ENCODE measurements around the gene CACNA1A.

The CACNA1A gene

GRCh38 chr19:13408889-13409518 is 97.3 kb downstream of the CACNA1A start:
- no peak for DNase-seq
- Histone ChIP-seq H3K4me3 (ENCODE audit: low read length) (no peak overlapping the region), H3K9me3 (replicated peaks; ENCODE audit: insufficient read depth, low read length) (no peaks in the 10 kb centered on the region), H2AFZ (ENCODE audit: low read length) (no peak overlapping the region), H3K27me3 (replicated peaks; ENCODE audit: insufficient read depth, low read length) (peaks cover 42% of the 10 kb centered on the region), H3K79me2 (ENCODE audit: low read length) (no peaks in the 10 kb centered on the region), H3F3A (ENCODE audit: insufficient read depth, low read length) (no peaks in the 10 kb centered on the region), H4K20me1 (ENCODE audit: insufficient read depth, low read length) (no peaks in the 10 kb centered on the region), H3K27ac (ENCODE audit: low read length) (no peak overlapping the region), H3K4me2 (ENCODE audit: low read depth, low read length) (no peak overlapping the region), H3K36me3 (replicated peaks; ENCODE audit: insufficient read depth, low read length) (no peaks in the 10 kb centered on the region), H3K9ac (ENCODE audit: low read length) (no peak overlapping the region), H3K9me2 (replicated peaks; ENCODE audit: insufficient read depth, low read length) (no peaks in the 10 kb centered on the region), H3K4me1 (ENCODE audit: low read length) (no peaks in the 10 kb centered on the region)
- TF ChIP-seq EZH2 (optimal IDR thresholded peaks at IDR 0.05; ENCODE audit: low read depth, low read length) (no peak), EZH2phosphoT487 (IDR thresholded peaks at IDR 0.05; ENCODE audit: low read length) (no peak), CTCF (IDR thresholded peaks at IDR 0.05; ENCODE audit: low read length) (no peak)

- Histone ChIP-seq H3K4me1 (ENCODE audit: low read length) (no peaks in the 10 kb centered on the region), H2AFZ (ENCODE audit: low read length) (no peak overlapping the region), H3K27me3 (replicated peaks; ENCODE audit: insufficient read depth, low read length) (peaks cover 62% of the 10 kb centered on the region), H3K27ac (ENCODE audit: low read length) (no peak overlapping the region), H4K20me1 (ENCODE audit: insufficient read depth, low read length) (no peaks in the 10 kb centered on the region), H3F3A (ENCODE audit: insufficient read depth, low read length) (no peaks in the 10 kb centered on the region), H3K9ac (ENCODE audit: low read length) (no peak overlapping the region), H3K36me3 (replicated peaks; ENCODE audit: insufficient read depth, low read length) (no peaks in the 10 kb centered on the region), H3K4me3 (ENCODE audit: low read length) (no peak overlapping the region), H3K79me2 (ENCODE audit: low read length) (no peaks in the 10 kb centered on the region), H3K9me3 (replicated peaks; ENCODE audit: insufficient read depth, low read length) (no peaks in the 10 kb centered on the region), H3K4me2 (ENCODE audit: low read depth, low read length) (no peak overlapping the region), H3K9me2 (replicated peaks; ENCODE audit: insufficient read depth, low read length) (no peaks in the 10 kb centered on the region)
- TF ChIP-seq EZH2phosphoT487 (IDR thresholded peaks at IDR 0.05; ENCODE audit: low read length) = no peak
- TF ChIP-seq EZH2 (optimal IDR thresholded peaks at IDR 0.05; ENCODE audit: low read depth, low read length) = no peak
- TF ChIP-seq CTCF (IDR thresholded peaks at IDR 0.05; ENCODE audit: low read length) = no peak
- DNase-seq = no peak
Measured at GRCh38 chr19:13404236-13404635, 102.0 kb downstream of the CACNA1A start.

DNA sequence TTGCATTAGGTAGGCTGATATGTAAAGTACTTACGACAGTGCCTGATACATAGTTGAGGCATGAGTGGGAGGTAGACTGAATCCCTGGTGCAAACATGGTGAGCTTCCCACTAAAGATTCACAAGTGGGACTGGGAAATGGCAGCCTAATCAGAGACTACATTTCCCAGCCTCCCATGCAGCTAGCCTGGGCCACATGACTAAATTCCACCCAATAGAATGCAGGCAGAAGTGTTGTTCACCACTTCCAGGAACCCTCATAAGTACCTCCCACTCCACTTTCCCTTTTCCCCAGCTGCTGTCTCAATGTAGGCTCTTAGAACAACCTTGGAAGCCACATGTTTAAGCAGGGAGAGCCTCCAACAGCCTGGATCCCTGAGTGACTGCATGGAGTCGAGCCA is 104.9 kb downstream of the CACNA1A start:
- Histone ChIP-seq H3F3A (ENCODE audit: insufficient read depth, low read length) (no peaks in the 10 kb centered on the region), H3K79me2 (ENCODE audit: low read length) (no peaks in the 10 kb centered on the region), H2AFZ (ENCODE audit: low read length) (no peak overlapping the region), H4K20me1 (ENCODE audit: insufficient read depth, low read length) (no peaks in the 10 kb centered on the region), H3K27me3 (replicated peaks; ENCODE audit: insufficient read depth, low read length) (peaks cover 59% of the 10 kb centered on the region), H3K4me3 (ENCODE audit: low read length) (no peak overlapping the region), H3K9me3 (replicated peaks; ENCODE audit: insufficient read depth, low read length) (no peaks in the 10 kb centered on the region), H3K4me2 (ENCODE audit: low read depth, low read length) (no peak overlapping the region), H3K27ac (ENCODE audit: low read length) (no peak overlapping the region), H3K36me3 (replicated peaks; ENCODE audit: insufficient read depth, low read length) (no peaks in the 10 kb centered on the region), H3K4me1 (ENCODE audit: low read length) (no peaks in the 10 kb centered on the region), H3K9me2 (replicated peaks; ENCODE audit: insufficient read depth, low read length) (no peaks in the 10 kb centered on the region), H3K9ac (ENCODE audit: low read length) (no peak overlapping the region)
- TF ChIP-seq EZH2phosphoT487 (IDR thresholded peaks at IDR 0.05; ENCODE audit: low read length) = no peak
- TF ChIP-seq EZH2 (optimal IDR thresholded peaks at IDR 0.05; ENCODE audit: low read depth, low read length) = no peak
- no peak for DNase-seq

DNA sequence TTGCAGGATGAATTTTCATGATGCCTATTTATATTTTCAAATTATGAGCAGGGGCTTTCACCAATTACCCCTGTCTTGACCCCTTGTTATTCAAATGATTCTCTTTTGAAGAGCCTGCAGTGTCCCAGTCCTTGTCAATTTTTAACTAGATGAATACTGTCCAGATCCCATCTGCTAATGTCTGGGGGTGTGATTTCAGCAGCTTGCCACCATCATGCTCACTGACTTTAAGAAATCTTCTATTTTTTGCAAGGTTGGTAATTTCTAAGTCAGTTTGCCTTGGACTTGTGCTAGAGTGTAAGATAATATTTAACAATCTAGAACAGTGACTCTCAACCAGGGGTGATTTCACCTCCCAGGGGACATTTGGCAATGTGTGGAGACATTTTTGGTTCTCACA is 106.0 kb downstream of the CACNA1A start:
- H2AFZ ChIP-seq (ENCODE audit: low read length) = no peak overlapping the region
- no peak overlapping the region for H3K4me3 ChIP-seq (ENCODE audit: low read length)
- H3K4me2 ChIP-seq (ENCODE audit: low read depth, low read length) = no peak overlapping the region
- no peaks in the 10 kb centered on the region for H3F3A ChIP-seq (ENCODE audit: insufficient read depth, low read length)
- no peaks in the 10 kb centered on the region for H3K9me3 ChIP-seq (replicated peaks; ENCODE audit: insufficient read depth, low read length)
- H3K27ac ChIP-seq (ENCODE audit: low read length) = no peak overlapping the region
- H3K9ac ChIP-seq (ENCODE audit: low read length) = no peak overlapping the region
- no peaks in the 10 kb centered on the region for H3K9me2 ChIP-seq (replicated peaks; ENCODE audit: insufficient read depth, low read length)
- DNase-seq = no peak
- peaks cover 62% of the 10 kb centered on the region for H3K27me3 ChIP-seq (replicated peaks; ENCODE audit: insufficient read depth, low read length)
- no peaks in the 10 kb centered on the region for H4K20me1 ChIP-seq (ENCODE audit: insufficient read depth, low read length)
- H3K36me3 ChIP-seq (replicated peaks; ENCODE audit: insufficient read depth, low read length) = no peaks in the 10 kb centered on the region
- TF ChIP-seq EZH2 (optimal IDR thresholded peaks at IDR 0.05; ENCODE audit: low read depth, low read length) = no peak
- TF ChIP-seq EZH2phosphoT487 (IDR thresholded peaks at IDR 0.05; ENCODE audit: low read length) = no peak
- TF ChIP-seq CTCF (IDR thresholded peaks at IDR 0.05; ENCODE audit: low read length) = no peak
- no peaks in the 10 kb centered on the region for H3K79me2 ChIP-seq (ENCODE audit: low read length)
- H3K4me1 ChIP-seq (ENCODE audit: low read length) = no peaks in the 10 kb centered on the region

Measured in MM.1S (cell line).